ENCODE results near the gene SLC44A3. TPM values are rescaled to one million over a fixed set of nuclear protein-coding genes. Genes with fewer than 3 reads are reported as not detected.

Gene SLC44A3
- total RNA-seq, 3 donors from 2014 or later = 2.1 to 12.6 (median 10.5) TPM

GRCh38 chr1:94934551-94934950 is 114.4 kb downstream of the SLC44A3 start:
- no peak for DNase-seq (ENCODE audit: low spot score in 2 of 2)
- Histone ChIP-seq H3K36me3 (no peaks in the 10 kb centered on the region), H3K27ac (no peak overlapping the region), H3K4me3 (no peak overlapping the region), H3K4me1 (no peaks in the 10 kb centered on the region), H3K27me3 (no peaks in the 10 kb centered on the region), H3K9me3 (no peaks in the 10 kb centered on the region)
- intact Hi-C loops (cut with DNase I; ENCODE audit: low total_unique reads) = no loop called here
- TF ChIP-seq CTCF (IDR thresholded peaks at IDR 0.05) = no peak
- no peak for TF ChIP-seq POLR2A (IDR thresholded peaks at IDR 0.05)
- TF ChIP-seq POLR2AphosphoS5 (IDR thresholded peaks at IDR 0.05) = no peak

GRCh38 chr1:94935034-94935433 is 114.9 kb downstream of the SLC44A3 start:
- Histone ChIP-seq H3K9me3 (no peaks in the 10 kb centered on the region), H3K4me3 (no peak overlapping the region), H3K36me3 (no peaks in the 10 kb centered on the region), H3K4me1 (no peaks in the 10 kb centered on the region), H3K27me3 (no peaks in the 10 kb centered on the region), H3K27ac (no peak overlapping the region)
- no peak for DNase-seq (ENCODE audit: low spot score in 2 of 2)
- intact Hi-C loops (cut with DNase I; ENCODE audit: low total_unique reads) = no loop called here
- TF ChIP-seq POLR2A (IDR thresholded peaks at IDR 0.05) = no peak
- TF ChIP-seq CTCF (IDR thresholded peaks at IDR 0.05) = no peak
- TF ChIP-seq POLR2AphosphoS5 (IDR thresholded peaks at IDR 0.05) = no peak

- Histone ChIP-seq H3K9me3 (no peaks in the 10 kb centered on the region), H3K36me3 (no peaks in the 10 kb centered on the region), H3K27me3 (no peaks in the 10 kb centered on the region), H3K27ac (no peak overlapping the region), H3K4me3 (no peak overlapping the region), H3K4me1 (no peaks in the 10 kb centered on the region)
- intact Hi-C loops (cut with DNase I; ENCODE audit: low total_unique reads) = no loop called here
- no peak for TF ChIP-seq POLR2A (IDR thresholded peaks at IDR 0.05)
- no peak for TF ChIP-seq CTCF (IDR thresholded peaks at IDR 0.05)
- TF ChIP-seq POLR2AphosphoS5 (IDR thresholded peaks at IDR 0.05) = no peak
- DNase-seq (ENCODE audit: low spot score in 2 of 2) = no peak
Measured at GRCh38 chr1:94935476-94935875, 115.3 kb downstream of the SLC44A3 start.

GRCh38 chr1:94936861-94937620 is 116.9 kb downstream of the SLC44A3 start:
- Histone ChIP-seq H3K27ac (no peak overlapping the region), H3K9me3 (no peaks in the 10 kb centered on the region), H3K36me3 (no peaks in the 10 kb centered on the region), H3K4me3 (no peak overlapping the region), H3K4me1 (no peaks in the 10 kb centered on the region), H3K27me3 (no peaks in the 10 kb centered on the region)
- intact Hi-C loops (cut with DNase I; ENCODE audit: low total_unique reads) = no loop called here
- TF ChIP-seq POLR2A (IDR thresholded peaks at IDR 0.05) (no peak), POLR2AphosphoS5 (IDR thresholded peaks at IDR 0.05) (no peak), CTCF (IDR thresholded peaks at IDR 0.05) (no peak)
- no peak for DNase-seq (ENCODE audit: low spot score in 2 of 2)

- H3K4me3 ChIP-seq = no peak overlapping the region
- peak overlapping the region in 1 of 2 donors; percentile 8 for H3K27ac ChIP-seq
Measured at GRCh38 chr1:94937820-94938219, 117.7 kb downstream of the SLC44A3 start.

More at GRCh38 chr1:94937820-94938219, 117.7 kb downstream of the SLC44A3 start:
- intact Hi-C loops (cut with DNase I; ENCODE audit: low total_unique reads) = no loop called here
- DNase-seq (ENCODE audit: low spot score in 2 of 2) = no peak
- H3K9me3 ChIP-seq = no peaks in the 10 kb centered on the region
- H3K4me1 ChIP-seq = no peaks in the 10 kb centered on the region
- H3K36me3 ChIP-seq = no peaks in the 10 kb centered on the region
- no peaks in the 10 kb centered on the region for H3K27me3 ChIP-seq
- TF ChIP-seq CTCF (IDR thresholded peaks at IDR 0.05) = no peak
- TF ChIP-seq POLR2A (IDR thresholded peaks at IDR 0.05) = no peak
- TF ChIP-seq POLR2AphosphoS5 (IDR thresholded peaks at IDR 0.05) = no peak
